IPS DF 19.7 (cell line): ENCODE results near the gene REEP3.
"Not testable (repeated sequence)": the region's sequence is repeated elsewhere in the genome, so short reads cannot be mapped to it uniquely, and the experiment has no call there.

ENCODE experiments used
- DNase-seq: peaks from one replicate; pipeline ENCODE4 v3.0.0-alpha.2; 2013; ENCODE audit warnings: low read depth, low spot score

REEP3 gene

GRCh38 chr10:63549810-63550209, 28.6 kb downstream of the REEP3 start:
- DNase-seq, result no peak

DNA sequence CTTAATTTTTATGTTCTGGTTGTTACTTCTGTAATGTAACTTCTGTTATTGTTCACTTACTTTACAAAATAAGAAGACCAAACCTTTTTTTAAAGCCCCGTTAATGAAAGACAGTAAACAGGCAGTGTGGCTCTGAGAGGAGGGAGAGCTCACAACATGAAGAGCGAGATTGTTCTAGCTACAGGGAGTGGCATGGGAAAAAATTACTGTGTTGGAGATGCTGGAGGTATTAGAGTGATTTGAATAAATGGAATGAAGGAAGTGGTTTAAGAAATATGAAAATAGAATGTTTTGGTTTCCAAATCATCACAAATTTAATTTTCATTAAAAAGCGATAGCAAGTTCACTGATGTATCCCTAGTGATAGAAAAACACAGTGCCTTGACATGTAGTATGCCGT, 31.8 kb downstream of the REEP3 start:
- DNase-seq, result no peak

DNA sequence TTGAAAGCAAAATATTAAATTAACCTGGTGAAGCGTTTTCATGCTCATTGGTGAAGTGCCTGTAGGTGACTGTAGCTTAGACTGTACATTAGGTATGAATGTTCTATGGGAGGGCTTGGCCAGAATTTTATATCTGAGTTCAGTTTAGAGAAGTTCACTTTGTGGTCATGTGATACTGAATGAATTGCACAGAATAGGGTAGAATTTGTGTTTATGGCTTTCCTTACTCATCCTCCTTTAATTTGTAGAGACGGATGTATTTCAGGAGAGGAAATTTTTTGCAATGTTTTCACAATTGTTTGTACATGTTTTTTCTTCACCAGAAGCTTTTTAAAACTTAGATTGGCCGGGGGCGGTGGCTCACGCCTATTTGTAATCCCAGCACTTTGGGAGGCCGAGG, 32.3 kb downstream of the REEP3 start:
- no peak for DNase-seq

GRCh38 chr10:63554657-63555056, 33.5 kb downstream of the REEP3 start:
- no peak for DNase-seq

DNA sequence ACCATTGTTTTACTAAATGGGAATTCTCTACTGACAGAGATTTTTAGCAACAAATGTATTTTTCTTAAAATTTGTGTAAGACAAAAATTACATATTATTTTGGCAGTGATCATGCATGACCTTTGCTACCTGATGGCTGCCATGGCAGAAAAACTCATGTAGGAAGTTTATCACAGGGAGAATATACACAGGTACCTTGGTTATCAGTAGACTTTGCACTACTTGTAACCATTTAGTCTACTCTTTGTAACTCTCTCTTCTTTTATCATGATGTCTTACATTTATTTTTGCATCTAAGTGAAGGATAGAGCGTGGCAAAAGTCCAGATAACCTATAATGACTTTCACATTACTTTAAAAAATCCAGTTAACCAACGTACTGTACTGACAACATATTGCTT, 34.1 kb downstream of the REEP3 start:
- no peak for DNase-seq

DNA sequence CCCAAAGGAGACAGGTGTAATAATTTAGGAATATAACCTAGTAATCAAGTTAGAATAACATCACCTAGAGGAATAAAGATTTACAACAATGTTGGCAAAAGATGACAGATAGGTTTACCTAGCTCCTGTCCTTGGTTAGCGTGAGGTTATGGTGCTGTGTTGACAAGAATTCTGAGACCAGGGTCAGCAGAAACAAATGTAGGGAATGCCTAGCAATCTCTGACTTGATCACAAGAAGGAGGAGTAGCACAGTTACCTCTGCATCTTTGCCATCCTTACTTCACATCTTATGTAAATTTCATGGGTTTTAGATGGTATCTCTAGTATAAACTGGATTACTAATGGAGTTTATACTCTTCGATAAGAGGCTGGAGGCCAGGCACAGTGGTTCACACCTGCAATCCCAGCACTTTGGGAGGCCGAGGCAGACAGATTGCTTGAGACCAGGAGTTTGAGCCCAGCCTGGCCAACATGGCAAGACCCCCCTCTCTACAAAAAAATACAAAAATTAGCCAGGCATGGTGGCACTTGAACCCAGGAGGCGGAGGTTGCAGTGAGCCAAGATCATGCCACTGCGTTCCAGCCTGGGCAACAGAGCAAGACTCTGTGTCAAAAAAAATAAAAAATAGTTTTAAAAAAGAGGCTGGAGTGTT, 37.1 kb downstream of the REEP3 start:
- DNase-seq, result no peak

GRCh38 chr10:63561341-63561740, 40.1 kb downstream of the REEP3 start:
- DNase-seq, result no peak

- no peak for DNase-seq
Observed at GRCh38 chr10:63562391-63562790, 41.2 kb downstream of the REEP3 start.

DNA sequence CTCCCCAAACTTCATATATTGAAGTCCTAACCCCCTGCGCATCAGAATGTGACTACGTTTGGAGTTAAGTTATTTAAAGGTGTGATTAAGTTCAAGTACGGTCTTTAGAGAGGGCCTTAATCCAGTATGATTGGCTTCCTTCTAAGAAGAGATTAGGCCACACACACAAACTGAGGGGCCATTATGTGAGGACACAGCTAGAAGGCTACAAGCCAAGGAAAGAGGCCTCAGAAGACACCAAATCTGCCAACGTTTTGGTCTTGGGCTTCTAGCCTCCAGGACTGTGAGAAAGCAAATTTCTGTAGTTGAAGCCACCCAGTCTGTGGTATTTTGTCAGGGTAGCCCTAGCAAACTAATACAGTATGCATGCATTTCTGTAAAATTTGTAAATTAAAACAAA, 41.7 kb downstream of the REEP3 start:
- DNase-seq, result no peak

DNA sequence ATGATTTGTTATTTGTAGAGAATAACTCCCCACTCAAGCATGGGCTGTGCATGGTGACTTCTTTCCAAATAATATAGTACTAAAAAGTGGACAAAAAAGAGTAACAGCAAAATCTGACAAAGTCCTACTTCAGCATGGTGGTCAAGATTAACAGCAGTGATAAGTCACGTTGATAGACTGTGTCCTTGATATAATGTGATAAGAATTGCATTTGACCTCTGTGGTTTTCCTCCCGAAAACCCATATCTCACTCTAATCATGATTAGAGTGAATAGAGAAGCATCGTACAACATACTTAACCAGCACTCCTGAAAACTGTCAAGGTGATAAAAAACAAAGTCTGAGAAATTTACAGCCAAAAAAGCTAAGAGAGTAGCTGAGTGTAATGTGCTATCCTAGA, 42.4 kb downstream of the REEP3 start:
- DNase-seq, result no peak

DNA sequence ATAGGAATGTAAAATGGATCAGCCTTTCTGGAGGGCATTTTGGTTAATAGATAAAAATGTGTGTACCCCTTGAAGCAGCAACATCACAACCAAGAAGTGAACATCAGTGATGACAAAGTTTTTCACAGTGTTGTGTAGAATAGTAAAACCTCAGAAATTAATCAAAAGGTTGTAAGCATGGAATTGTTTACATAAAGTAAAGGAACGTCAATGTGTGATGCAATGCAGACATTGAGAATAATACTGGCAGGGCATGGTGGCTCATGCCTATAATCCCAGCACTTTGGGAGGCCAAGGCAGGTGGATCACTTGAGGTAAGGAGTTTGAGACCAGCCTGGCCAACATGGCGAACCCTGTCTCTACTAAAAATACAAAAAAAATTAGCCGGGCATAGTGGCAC, 43.5 kb downstream of the REEP3 start:
- DNase-seq, result not testable (repeated sequence)

DNA sequence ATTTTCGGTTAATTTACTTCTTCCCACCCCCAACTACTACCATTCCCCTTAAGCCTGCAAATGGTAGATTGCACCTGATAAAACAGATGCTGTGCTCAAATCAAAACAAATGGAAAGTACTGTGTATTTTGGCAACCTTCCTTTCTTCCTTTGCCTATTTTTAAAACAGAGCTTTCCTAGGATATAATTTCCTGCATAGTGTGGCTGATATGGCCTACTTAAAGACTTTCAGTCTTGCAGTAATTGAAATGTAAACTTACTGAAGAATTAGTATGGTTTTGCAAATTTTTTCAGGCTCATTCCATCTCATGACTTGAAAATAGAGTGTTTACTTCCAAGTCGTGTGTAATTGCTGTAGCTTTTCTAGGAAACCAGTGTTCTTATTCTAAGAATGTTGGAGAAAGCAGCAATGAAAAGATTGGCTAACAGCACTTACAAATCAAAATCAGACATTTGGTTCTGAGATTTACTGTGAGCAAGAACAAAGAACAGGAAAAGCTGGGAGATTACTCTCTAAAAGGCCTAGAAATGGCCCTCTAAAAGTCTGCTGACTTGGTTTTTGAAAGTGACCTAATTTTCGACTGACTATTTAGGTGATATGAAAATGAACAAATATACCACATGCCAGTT, 52.0 kb downstream of the REEP3 start:
- DNase-seq, result no peak

DNA sequence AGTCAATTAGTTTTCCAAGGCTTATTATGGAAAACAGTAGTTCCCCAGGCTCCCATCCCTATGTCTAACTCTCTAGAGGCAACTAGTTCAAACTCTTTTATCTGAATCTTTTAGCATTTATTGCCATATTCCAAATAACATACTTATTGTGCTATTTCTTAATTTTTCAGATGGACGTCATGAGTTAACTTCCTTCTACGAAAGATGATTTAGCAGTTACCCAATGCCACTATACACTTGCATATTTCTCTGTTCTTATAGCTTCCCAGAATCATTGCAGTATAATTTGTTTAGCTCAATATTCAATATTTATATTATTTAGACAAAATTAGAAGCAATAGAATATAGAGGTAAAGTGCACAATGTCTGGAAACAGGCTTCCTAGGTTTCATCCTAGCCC, 52.8 kb downstream of the REEP3 start:
- DNase-seq, result no peak

DNA sequence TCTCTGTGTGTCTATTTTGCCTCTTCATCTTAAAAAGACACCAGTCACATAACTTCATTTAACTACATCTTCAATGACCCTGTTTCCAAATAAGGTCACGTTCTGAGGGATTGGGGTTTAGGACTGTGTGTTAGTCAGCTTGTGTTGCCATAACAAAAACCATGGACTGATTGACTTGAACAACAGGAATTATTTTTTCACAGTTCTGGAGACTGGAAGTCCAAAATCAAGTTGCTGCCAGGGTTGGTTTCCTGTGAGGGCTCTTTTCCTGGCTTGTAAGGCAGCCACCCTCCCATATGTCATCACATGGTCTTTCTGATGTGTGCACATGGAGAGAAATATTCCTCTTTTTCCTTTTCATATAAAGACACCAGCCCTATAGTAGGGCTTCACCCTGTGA, 55.3 kb downstream of the REEP3 start:
- no peak for DNase-seq

GRCh38 chr10:63578501-63578900, 57.3 kb downstream of the REEP3 start:
- no peak for DNase-seq

DNA sequence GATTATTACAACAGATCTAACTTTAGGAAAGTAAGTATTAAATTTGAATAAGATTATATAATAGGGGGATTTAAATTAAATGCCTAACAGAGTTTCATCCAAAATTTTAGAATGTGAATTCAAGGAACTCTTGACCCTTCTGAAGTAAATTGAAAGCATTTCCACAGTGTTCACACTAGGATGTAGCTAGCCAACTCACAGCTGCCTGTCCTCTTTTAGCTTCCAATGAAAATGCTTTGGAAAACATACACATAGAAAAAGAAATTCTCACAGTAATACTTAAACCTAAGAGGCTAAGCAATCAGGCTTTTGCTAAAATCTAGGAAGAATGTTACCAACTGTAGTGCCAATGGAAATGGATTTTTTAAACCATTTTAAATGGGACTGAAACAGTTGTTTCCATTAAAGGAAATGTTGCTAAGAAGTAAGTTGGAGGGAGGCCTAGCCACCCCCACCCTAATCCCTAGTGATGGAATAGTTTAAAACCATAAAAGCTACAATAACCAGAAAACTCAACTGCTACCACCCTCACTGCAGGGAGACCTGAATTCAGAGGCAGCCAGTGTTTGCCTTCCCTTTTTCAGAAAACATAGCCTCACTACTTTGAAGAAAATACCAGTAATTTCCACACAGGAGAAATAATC, 58.3 kb downstream of the REEP3 start:
- no peak for DNase-seq

- no peak for DNase-seq
Observed at GRCh38 chr10:63582690-63583089, 61.5 kb downstream of the REEP3 start.

- no peak for DNase-seq
Observed at GRCh38 chr10:63583397-63583796, 62.2 kb downstream of the REEP3 start.

DNA sequence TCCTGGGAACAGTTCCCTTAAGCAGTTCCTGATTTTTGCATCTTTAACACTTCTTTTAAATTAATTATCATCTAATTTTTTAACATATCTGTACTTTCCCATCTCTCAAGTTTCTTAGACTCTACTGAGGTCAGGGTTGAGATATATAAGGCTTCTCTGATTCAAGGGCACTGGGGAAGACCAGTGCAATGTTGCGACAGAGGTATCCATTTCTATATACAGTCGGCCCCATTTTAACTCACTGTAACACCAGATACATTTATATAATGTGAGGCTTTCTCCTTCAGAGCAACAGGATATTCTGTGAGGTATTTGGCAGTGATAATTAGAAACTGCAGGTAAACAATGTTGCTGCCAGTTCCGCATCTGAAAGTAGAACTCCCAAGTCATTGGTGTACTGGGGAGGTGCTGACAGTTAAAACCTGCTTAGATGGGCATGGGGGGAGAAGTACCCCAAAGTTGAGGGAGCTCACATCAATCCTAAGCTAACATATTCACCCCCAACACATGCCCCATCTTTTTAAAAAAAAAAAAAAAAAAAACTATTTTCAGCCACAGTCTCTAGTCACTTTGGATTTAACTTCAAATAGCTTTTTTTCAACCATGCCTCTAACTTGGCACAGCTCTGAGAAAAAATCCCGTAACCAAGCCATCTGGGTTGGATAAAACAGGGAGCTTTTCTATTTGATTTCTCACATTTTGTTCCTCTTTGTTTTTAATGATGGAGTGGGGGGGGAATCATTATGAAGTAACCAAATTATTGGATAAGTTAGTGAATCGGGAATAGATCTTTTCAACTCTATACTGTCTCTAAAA, 62.9 kb downstream of the REEP3 start:
- DNase-seq, result no peak

GRCh38 chr10:63584725-63585035, 63.5 kb downstream of the REEP3 start:
- DNase-seq, result no peak

DNA sequence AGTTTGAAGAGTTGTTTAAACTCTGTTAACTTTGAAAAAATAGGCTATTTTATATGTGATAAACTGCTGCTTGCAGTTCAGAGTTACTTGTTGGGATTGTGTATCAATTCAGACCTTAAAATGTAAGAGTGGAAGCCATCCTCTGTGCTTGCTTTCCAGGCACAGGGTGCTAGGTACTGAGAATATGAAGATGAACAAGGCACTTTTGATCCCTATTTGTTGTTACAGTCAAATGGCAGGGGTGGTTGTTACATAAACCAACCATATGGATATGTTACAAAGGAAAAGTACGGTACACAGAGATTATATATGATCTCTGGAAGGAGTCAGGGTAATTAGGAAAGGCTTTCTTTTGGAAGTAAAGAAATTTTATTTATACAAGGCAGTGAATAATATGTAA, 63.8 kb downstream of the REEP3 start:
- DNase-seq, result no peak

DNA sequence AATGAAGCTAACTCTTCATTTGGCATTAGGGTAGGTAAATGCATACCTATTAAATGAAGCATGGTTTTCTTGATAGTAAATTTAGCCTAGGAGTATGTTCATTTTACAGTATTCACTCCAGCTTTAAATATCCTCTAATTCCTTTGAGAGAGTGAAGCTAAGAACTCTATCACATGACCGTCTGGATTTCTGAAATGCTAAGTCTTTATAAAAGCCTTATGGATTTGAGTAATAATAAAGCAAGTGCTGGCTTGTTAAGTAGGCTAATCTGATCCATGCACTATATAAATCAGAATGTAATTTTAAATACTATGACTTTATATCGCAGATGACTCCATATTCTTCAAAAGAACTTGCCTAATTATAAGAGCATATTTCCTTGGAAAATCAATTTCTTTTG, 64.8 kb downstream of the REEP3 start:
- no peak for DNase-seq

DNA sequence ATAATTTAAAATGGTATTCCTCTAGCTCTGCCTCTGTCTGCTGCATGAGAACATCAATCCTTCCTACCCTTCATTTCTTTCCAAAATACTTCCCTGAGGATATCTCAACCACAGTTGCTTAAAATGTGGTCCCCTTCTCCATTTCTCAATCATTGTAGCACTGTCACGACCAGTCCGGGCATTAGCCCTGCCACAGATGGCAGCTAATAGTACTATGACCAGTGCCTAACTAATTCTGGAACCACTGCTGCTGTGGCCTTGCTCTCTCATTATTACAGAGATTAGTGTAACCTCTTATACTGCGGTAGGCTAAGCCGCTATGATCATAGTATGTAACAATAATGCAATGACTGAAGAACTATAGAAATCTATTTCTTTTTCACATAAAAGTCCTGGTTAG, 66.0 kb downstream of the REEP3 start:
- DNase-seq, result no peak
